ENCODE results near the gene RAB27B. TPM values are rescaled to one million over a fixed set of nuclear protein-coding genes. Genes with fewer than 3 reads are reported as not detected.

The RAB27B gene
- total RNA-seq, 1 experiment from 2014 or later, result 0.87 TPM

GRCh38 chr18:54845787-54846186 is 17.5 kb downstream of the RAB27B start (continued):
- TF ChIP-seq, protein P1, sequence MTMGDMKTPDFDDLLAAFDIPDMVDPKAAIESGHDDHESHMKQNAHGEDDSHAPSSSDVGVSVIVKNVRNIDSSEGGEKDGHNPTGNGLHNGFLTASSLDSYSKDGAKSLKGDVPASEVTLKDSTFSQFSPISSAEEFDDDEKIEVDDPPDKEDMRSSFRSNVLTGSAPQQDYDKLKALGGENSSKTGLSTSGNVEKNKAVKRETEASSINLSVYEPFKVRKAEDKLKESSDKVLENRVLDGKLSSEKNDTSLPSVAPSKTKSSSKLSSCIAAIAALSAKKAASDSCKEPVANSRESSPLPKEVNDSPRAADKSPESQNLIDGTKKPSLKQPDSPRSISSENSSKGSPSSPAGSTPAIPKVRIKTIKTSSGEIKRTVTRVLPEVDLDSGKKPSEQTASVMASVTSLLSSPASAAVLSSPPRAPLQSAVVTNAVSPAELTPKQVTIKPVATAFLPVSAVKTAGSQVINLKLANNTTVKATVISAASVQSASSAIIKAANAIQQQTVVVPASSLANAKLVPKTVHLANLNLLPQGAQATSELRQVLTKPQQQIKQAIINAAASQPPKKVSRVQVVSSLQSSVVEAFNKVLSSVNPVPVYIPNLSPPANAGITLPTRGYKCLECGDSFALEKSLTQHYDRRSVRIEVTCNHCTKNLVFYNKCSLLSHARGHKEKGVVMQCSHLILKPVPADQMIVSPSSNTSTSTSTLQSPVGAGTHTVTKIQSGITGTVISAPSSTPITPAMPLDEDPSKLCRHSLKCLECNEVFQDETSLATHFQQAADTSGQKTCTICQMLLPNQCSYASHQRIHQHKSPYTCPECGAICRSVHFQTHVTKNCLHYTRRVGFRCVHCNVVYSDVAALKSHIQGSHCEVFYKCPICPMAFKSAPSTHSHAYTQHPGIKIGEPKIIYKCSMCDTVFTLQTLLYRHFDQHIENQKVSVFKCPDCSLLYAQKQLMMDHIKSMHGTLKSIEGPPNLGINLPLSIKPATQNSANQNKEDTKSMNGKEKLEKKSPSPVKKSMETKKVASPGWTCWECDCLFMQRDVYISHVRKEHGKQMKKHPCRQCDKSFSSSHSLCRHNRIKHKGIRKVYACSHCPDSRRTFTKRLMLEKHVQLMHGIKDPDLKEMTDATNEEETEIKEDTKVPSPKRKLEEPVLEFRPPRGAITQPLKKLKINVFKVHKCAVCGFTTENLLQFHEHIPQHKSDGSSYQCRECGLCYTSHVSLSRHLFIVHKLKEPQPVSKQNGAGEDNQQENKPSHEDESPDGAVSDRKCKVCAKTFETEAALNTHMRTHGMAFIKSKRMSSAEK (CRISPR knock-in tag; IDR thresholded peaks at IDR 0.05; ENCODE audit: borderline replicate concordance), result no peak
- TF ChIP-seq FOXP1 (CRISPR knock-in tag; IDR thresholded peaks at IDR 0.05; ENCODE audit: borderline replicate concordance) (no peak), ESRRA (CRISPR knock-in tag; IDR thresholded peaks at IDR 0.05; ENCODE audit: borderline replicate concordance) (no peak), ATF2 (CRISPR knock-in tag; IDR thresholded peaks at IDR 0.05; ENCODE audit: borderline replicate concordance, low read depth) (no peak), TCF7 (CRISPR knock-in tag; IDR thresholded peaks at IDR 0.05; ENCODE audit: low read depth) (no peak), ZNF671 (CRISPR knock-in tag; IDR thresholded peaks at IDR 0.05) (no peak), ZNF425 (CRISPR knock-in tag; conservative IDR thresholded peaks at IDR 0.05) (no peak), HMGA2 (CRISPR knock-in tag; IDR thresholded peaks at IDR 0.05) (no peak)
- TF ChIP-seq, protein P2, sequence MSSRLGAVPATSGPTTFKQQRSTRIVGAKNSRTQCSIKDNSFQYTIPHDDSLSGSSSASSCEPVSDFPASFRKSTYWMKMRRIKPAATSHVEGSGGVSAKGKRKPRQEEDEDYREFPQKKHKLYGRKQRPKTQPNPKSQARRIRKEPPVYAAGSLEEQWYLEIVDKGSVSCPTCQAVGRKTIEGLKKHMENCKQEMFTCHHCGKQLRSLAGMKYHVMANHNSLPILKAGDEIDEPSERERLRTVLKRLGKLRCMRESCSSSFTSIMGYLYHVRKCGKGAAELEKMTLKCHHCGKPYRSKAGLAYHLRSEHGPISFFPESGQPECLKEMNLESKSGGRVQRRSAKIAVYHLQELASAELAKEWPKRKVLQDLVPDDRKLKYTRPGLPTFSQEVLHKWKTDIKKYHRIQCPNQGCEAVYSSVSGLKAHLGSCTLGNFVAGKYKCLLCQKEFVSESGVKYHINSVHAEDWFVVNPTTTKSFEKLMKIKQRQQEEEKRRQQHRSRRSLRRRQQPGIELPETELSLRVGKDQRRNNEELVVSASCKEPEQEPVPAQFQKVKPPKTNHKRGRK (CRISPR knock-in tag; IDR thresholded peaks at IDR 0.05; ENCODE audit: borderline replicate concordance), result no peak

- ChIA-PET POLR2A (no interaction called here), CTCF (interaction anchor here (0.5 kb wide), 1 partner anchor 659 kb away, joined by 3 read pairs; no protein-coding TSS in a partner anchor)
- TF ChIP-seq MYBL2 (CRISPR knock-in tag; IDR thresholded peaks at IDR 0.05), result no peak
- TF ChIP-seq SOX15 (CRISPR knock-in tag; IDR thresholded peaks at IDR 0.05), result no peak
- H3K27ac Mint-ChIP-seq, result no peak overlapping the region
- no peaks in the 10 kb centered on the region for H3K27me3 Mint-ChIP-seq (ENCODE audit: low read depth)
- peaks cover 6% of the 10 kb centered on the region for H3K4me1 Mint-ChIP-seq
- no peaks in the 10 kb centered on the region for H3K9me3 Mint-ChIP-seq
- H3K36me3 Mint-ChIP-seq, result no peaks in the 10 kb centered on the region
- DNase-seq (ENCODE audit: low spot score) (no peak), ATAC-seq (no peak)
- H3K4me3 Mint-ChIP-seq, result no peak overlapping the region
These were observed 19.8 kb downstream of the RAB27B start for GRCh38 chr18:54848121-54848520.

DNA sequence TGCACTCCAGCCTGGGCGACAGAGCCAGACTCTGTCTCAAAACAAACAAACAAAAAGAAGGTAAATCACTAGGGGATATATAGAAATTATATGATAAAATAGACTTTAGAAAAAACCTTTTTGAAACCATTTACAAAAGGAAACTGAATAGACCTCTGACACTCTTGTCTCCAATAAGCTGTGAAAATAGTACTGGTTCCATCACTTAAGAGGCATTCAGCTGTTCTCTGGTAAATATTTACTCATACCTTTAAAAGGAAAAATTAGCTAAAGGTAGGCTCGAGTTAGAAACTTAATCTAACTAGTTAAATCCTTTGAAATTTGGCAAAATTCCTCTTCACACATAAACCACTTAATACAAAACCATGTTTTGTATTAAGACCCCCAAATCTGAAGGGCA is 21.4 kb downstream of the RAB27B start:
- ChIA-PET CTCF (no interaction called here), POLR2A (no interaction called here)
- no peaks in the 10 kb centered on the region for H3K27me3 Mint-ChIP-seq (ENCODE audit: low read depth)
- no peak for DNase-seq (ENCODE audit: low spot score)
- H3K36me3 Mint-ChIP-seq, result no peaks in the 10 kb centered on the region; the same call in 1 of the 2 replicates
- ATAC-seq, result no peak
- no peaks in the 10 kb centered on the region; the same call in 1 of the 2 replicates for H3K9me3 Mint-ChIP-seq
- peaks cover 4% of the 10 kb centered on the region for H3K4me1 Mint-ChIP-seq
- H3K27ac Mint-ChIP-seq, result no peak overlapping the region
- H3K4me3 Mint-ChIP-seq, result no peak overlapping the region
- TF ChIP-seq, protein P3, sequence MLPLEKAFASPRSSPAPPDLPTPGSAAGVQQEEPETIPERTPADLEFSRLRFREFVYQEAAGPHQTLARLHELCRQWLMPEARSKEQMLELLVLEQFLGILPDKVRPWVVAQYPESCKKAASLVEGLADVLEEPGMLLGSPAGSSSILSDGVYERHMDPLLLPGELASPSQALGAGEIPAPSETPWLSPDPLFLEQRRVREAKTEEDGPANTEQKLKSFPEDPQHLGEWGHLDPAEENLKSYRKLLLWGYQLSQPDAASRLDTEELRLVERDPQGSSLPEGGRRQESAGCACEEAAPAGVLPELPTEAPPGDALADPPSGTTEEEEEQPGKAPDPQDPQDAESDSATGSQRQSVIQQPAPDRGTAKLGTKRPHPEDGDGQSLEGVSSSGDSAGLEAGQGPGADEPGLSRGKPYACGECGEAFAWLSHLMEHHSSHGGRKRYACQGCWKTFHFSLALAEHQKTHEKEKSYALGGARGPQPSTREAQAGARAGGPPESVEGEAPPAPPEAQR (CRISPR knock-in tag; IDR thresholded peaks at IDR 0.05), result no peak
- TF ChIP-seq ARID4B (CRISPR knock-in tag; IDR thresholded peaks at IDR 0.05; ENCODE audit: borderline replicate concordance), result no peak

All from WTC11 (cell line).